OCI-LY1 (cell line): ENCODE results near the gene DMAC2L.

ENCODE experiments used
- H2AFZ ChIP-seq: fragments of 200-600 bp; sonication (generic), shearing (Covaris generic); 2 replicates; pipeline ENCODE4 v1.6.0; 2014; ENCODE audit warnings: antibody characterized with exemption, mild to moderate bottlenecking, low read length
- H3F3A ChIP-seq: fragments of 200-600 bp; sonication (generic), shearing (Covaris generic); 2 replicates; pipeline ENCODE4 v1.6.0; 2014; ENCODE audit warnings: mild to moderate bottlenecking, antibody characterized with exemption, low read length, moderate library complexity; ENCODE audit not compliant: insufficient read depth
- H3K27ac ChIP-seq: fragments of 200-600 bp; sonication (generic); 2 replicates; pipeline ENCODE4 v1.5.1; 2014; ENCODE audit warnings: low read length, mixed run types, mild to moderate bottlenecking, low read depth; ENCODE audit not compliant: poor library complexity, severe bottlenecking
- H3K27me3 ChIP-seq: fragments of 200-600 bp; sonication (generic); 2 replicates; pipeline ENCODE4 v1.6.0; 2014; ENCODE audit warnings: antibody characterized with exemption, mild to moderate bottlenecking, low read length, moderate library complexity; ENCODE audit not compliant: insufficient read depth
- H3K36me3 ChIP-seq: fragments of 200-600 bp; sonication (generic); 2 replicates; pipeline ENCODE4 v1.6.1; 2014; ENCODE audit warnings: mild to moderate bottlenecking, antibody characterized with exemption, low read length, moderate library complexity, mixed read lengths; ENCODE audit not compliant: insufficient read depth
- H3K4me1 ChIP-seq: fragments of 200-600 bp; sonication (generic); 2 replicates; pipeline ENCODE4 v1.5.1; 2014; ENCODE audit warnings: mild to moderate bottlenecking, low read length, moderate library complexity; ENCODE audit not compliant: insufficient read depth, severe bottlenecking
- H3K4me2 ChIP-seq: fragments of 200-600 bp; sonication (generic), shearing (Covaris generic); 2 replicates; pipeline ENCODE4 v1.6.1; 2014; ENCODE audit warnings: low read length
- H3K4me3 ChIP-seq: fragments of 200-600 bp; sonication (generic); 2 replicates; pipeline ENCODE4 v1.5.1; 2014; ENCODE audit warnings: low read length, low read depth, mild to moderate bottlenecking, mixed read lengths; ENCODE audit not compliant: poor library complexity, severe bottlenecking
- H3K79me2 ChIP-seq: fragments of 200-600 bp; shearing (Covaris generic); 2 replicates; pipeline ENCODE4 v1.6.1; 2016; ENCODE audit warnings: mixed run types, low read length, mixed read lengths; ENCODE audit not compliant: insufficient read depth
- H3K9ac ChIP-seq: fragments of 200-600 bp; sonication (generic), shearing (Covaris generic); 2 replicates; pipeline ENCODE4 v1.6.1; 2014; ENCODE audit warnings: mild to moderate bottlenecking, low read length, mixed read lengths
- H3K9me2 ChIP-seq: fragments of 200-600 bp; sonication (generic), shearing (Covaris generic); 2 replicates; pipeline ENCODE4 v1.6.1; 2014; ENCODE audit warnings: low read depth, mild to moderate bottlenecking, low read length, mixed read lengths
- H3K9me3 ChIP-seq: fragments of 200-600 bp; shearing (Covaris generic); 2 replicates; pipeline ENCODE4 v1.6.1; 2014; ENCODE audit warnings: low read length, mixed read lengths
- H4K20me1 ChIP-seq: fragments of 200-600 bp; sonication (generic), shearing (Covaris generic); 2 replicates; pipeline ENCODE4 v1.6.0; 2016; ENCODE audit warnings: mild to moderate bottlenecking, low read length; ENCODE audit not compliant: insufficient read depth
- EZH2 ChIP-seq: fragments of 200-600 bp; sonication (generic), shearing (Covaris generic); IDR thresholded peaks from 2 replicates; pipeline ENCODE4 v1.8.0; 2017; ENCODE audit warnings: borderline replicate concordance, mixed run types, mild to moderate bottlenecking, antibody characterized with exemption, low read length, moderate library complexity, mixed read lengths
- TF ChIP-seq, protein P1 (sequence below): fragments of 200-600 bp; sonication (generic), shearing (Covaris generic); IDR thresholded peaks from 2 replicates; pipeline ENCODE4 v1.5.1; 2017; ENCODE audit warnings: mild to moderate bottlenecking, antibody characterized with exemption, low read length, moderate library complexity, mixed read lengths

The DMAC2L gene

DNA sequence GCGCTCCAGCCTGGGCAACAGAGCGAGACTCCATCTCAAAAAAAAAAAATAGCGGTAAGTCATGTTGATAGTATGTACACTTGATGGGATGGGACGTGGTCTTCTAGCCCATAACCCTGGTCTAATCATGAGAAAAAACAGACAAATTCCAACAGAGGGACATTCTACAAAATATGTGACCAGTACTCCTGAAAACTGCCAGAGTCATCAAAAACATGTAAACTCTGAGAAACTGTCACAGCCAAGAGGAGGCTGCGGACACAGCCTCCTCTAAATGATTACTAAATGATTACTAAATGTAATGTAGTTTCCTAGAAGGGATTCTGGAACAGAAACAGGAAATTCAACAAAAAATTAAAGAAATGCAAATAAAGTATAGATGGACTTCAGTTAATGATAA is 63.6 kb downstream of the DMAC2L start:
- Histone ChIP-seq H3K4me2 (no peak overlapping the region), H2AFZ (no peak overlapping the region), H3K36me3 (peaks cover 5% of the 10 kb centered on the region; the same call in 1 of the 2 replicates), H3K4me3 (no peak overlapping the region), H3K9me2 (no peaks in the 10 kb centered on the region), H3K9me3 (no peaks in the 10 kb centered on the region), H3K27ac (no peak overlapping the region), H3K27me3 (no peaks in the 10 kb centered on the region), H3K9ac (no peak overlapping the region), H3F3A (no peaks in the 10 kb centered on the region), H4K20me1 (no peaks in the 10 kb centered on the region), H3K4me1 (no peaks in the 10 kb centered on the region), H3K79me2 (no peaks in the 10 kb centered on the region)
- TF ChIP-seq, protein P1, sequence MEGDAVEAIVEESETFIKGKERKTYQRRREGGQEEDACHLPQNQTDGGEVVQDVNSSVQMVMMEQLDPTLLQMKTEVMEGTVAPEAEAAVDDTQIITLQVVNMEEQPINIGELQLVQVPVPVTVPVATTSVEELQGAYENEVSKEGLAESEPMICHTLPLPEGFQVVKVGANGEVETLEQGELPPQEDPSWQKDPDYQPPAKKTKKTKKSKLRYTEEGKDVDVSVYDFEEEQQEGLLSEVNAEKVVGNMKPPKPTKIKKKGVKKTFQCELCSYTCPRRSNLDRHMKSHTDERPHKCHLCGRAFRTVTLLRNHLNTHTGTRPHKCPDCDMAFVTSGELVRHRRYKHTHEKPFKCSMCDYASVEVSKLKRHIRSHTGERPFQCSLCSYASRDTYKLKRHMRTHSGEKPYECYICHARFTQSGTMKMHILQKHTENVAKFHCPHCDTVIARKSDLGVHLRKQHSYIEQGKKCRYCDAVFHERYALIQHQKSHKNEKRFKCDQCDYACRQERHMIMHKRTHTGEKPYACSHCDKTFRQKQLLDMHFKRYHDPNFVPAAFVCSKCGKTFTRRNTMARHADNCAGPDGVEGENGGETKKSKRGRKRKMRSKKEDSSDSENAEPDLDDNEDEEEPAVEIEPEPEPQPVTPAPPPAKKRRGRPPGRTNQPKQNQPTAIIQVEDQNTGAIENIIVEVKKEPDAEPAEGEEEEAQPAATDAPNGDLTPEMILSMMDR: no peak
- no peak for TF ChIP-seq EZH2
